ENCODE measurements around the gene MED13L. TPM values are rescaled to one million over a fixed set of nuclear protein-coding genes. Genes with fewer than 3 reads are reported as not detected.

MED13L gene
- total and polyA plus RNA-seq, 2 of the 4 experiments (the other 2 are of a cell fraction), result 17.9 to 49.1 TPM

- peaks cover 22% of the 10 kb centered on the region for H3K9me1 ChIP-seq (ENCODE audit: insufficient read depth, low read length)
- no peak overlapping the region; the same call in 1 of the 2 replicates for H3K4me2 ChIP-seq (ENCODE audit: low read depth, low read length)
- no peak overlapping the region for H2BK120ac ChIP-seq (ENCODE audit: low read depth, low read length)
- no peak overlapping the region for H2BK5ac ChIP-seq (ENCODE audit: low read depth, low read length, poor library complexity, severe bottlenecking)
- BruUV-seq (replicated peaks), result no TSS peak
- intact Hi-C loops (cut with micrococcal nuclease) (no loop called here), in situ Hi-C loops (cut with MboI; ENCODE audit: low sequenced_read_pairs) (no loop called here), dilution Hi-C loops (cut with HindIII; ENCODE audit: low sequenced_read_pairs, unreplicated experiment) (no loop called here)
- ChIA-PET CTCF (interaction anchor here (0.8 kb wide), 1 partner anchor 24 kb away, joined by 3 read pairs; no protein-coding TSS in a partner anchor), POLR2A (ENCODE audit: unreplicated experiment) (no interaction called here)
- no peak overlapping the region for H3K14ac ChIP-seq (replicated peaks; ENCODE audit: low read depth, low read length)
- no peaks in the 10 kb centered on the region for H3K9me3 ChIP-seq (ENCODE audit: control insufficient read depth, insufficient read depth, low read length)
- H4K5ac ChIP-seq (ENCODE audit: low read depth, low read length), result no peak overlapping the region
- 100% methylated on average over 1 of the region's 7 CpGs; no CpG with 5 or more reads in 1 of the 2 experiments for WGBS, 2 experiments (ENCODE audit: extremely low coverage in 2 of 2, insufficient read length in 1 of 2)
- H3K4ac ChIP-seq (ENCODE audit: low read depth, low read length), result no peak overlapping the region
- DNase-seq, result no peak
- H3K79me1 ChIP-seq (ENCODE audit: low read depth in 1 of 2, low read length in 2 of 2), result peaks cover 3 to 59% of the 10 kb centered on the region in 2 experiments; a peak in 3 of 4 replicates
- H2AK9ac ChIP-seq (replicated peaks; ENCODE audit: low read depth, low read length, poor library complexity), result no peak overlapping the region
- H2AFZ ChIP-seq (replicated peaks; ENCODE audit: low read length, poor library complexity), result no peak overlapping the region
- no peak overlapping the region for H4K91ac ChIP-seq (ENCODE audit: insufficient read depth, low read depth, low read length)
- H3K27me3 ChIP-seq (ENCODE audit: control insufficient read depth, insufficient read depth, low read length), result no peaks in the 10 kb centered on the region
- H3K56ac ChIP-seq (ENCODE audit: extremely low read depth, insufficient read depth, low read length), result no peak overlapping the region
- H3K36me3 ChIP-seq (ENCODE audit: control insufficient read depth, insufficient read depth, low read length), result no peaks in the 10 kb centered on the region
- no peak for ATAC-seq (ENCODE audit: low read depth)
- no peak overlapping the region for H2BK20ac ChIP-seq (ENCODE audit: low read depth, low read length)
- H4K20me1 ChIP-seq (ENCODE audit: insufficient read depth, low read length), result peaks cover 94% of the 10 kb centered on the region
- H2AK5ac ChIP-seq (ENCODE audit: low read depth, low read length), result no peak overlapping the region
- no peak overlapping the region for H3K9ac ChIP-seq (ENCODE audit: low read depth, low read length)
- peaks cover 20% of the 10 kb centered on the region for H3K4me1 ChIP-seq (ENCODE audit: control insufficient read depth, insufficient read depth, low read length)
- no peak overlapping the region for H3K27ac ChIP-seq (ENCODE audit: insufficient read depth, low read length)
- no peak overlapping the region for H4K8ac ChIP-seq (ENCODE audit: low read depth in 2 of 2, low read length in 2 of 2)
- no peak overlapping the region for H3K4me3 ChIP-seq (ENCODE audit: insufficient read depth, low read depth, low read length)
- H2BK15ac ChIP-seq (ENCODE audit: low read depth, low read length), result no peak overlapping the region
- no peak overlapping the region for H3K18ac ChIP-seq (ENCODE audit: low read depth, low read length)
- no peak overlapping the region for H3K23ac ChIP-seq (ENCODE audit: low read depth, low read length)
- no peak for TF ChIP-seq RAD21 (IDR thresholded peaks at IDR 0.05; ENCODE audit: low read length)
- TF ChIP-seq BHLHE40 (IDR thresholded peaks at IDR 0.05; ENCODE audit: low read depth, low read length), result no peak
- no peak for TF ChIP-seq RFX5 (IDR thresholded peaks at IDR 0.05; ENCODE audit: low read depth, low read length)
- no peak for TF ChIP-seq SMC3 (IDR thresholded peaks at IDR 0.05; ENCODE audit: low read depth, low read length)
- TF ChIP-seq POLR2A (IDR thresholded peaks at IDR 0.05; ENCODE audit: low read depth, low read length), result no peak
- no peak for TF ChIP-seq CHD1 (IDR thresholded peaks at IDR 0.05; ENCODE audit: low read depth, low read length)
- TF ChIP-seq CEBPB (IDR thresholded peaks at IDR 0.05; ENCODE audit: low read depth, low read length), result no peak
- no peak for TF ChIP-seq RCOR1 (IDR thresholded peaks at IDR 0.05; ENCODE audit: insufficient replicate concordance, low read length)
- TF ChIP-seq MAZ (IDR thresholded peaks at IDR 0.05; ENCODE audit: borderline replicate concordance, low read depth, low read length), result no peak
- no peak for TF ChIP-seq NFE2L2 (IDR thresholded peaks at IDR 0.05; ENCODE audit: low read depth, low read length)
These were observed 11.9 kb downstream of the MED13L start for GRCh38 chr12:116265351-116266147.
